WTC11 (cell line): ENCODE data around the gene SSH3. TPM values are rescaled to one million over a fixed set of nuclear protein-coding genes. Genes with fewer than 3 reads are reported as not detected.

Experiments used
- ATAC-seq: fragments of 200-7000 bp; cut with Tn5 transposase; 2 replicates; pipeline ENCODE4 v1.10.0; 2021; ENCODE audit warnings: mild to moderate bottlenecking, moderate library complexity
- CTCF ChIA-PET: fragments of 300-600 bp; sonication (Branson Sonifier 250); formaldehyde crosslinking; loops from one replicate; lab custom pipeline; 2021; ENCODE audit warnings: antibody characterized with exemption; lab: Charles Lee
- POLR2A ChIA-PET: fragments of 350-600 bp; sonication (Branson Sonifier 250); formaldehyde crosslinking; loops from one replicate; lab custom pipeline; 2021; ENCODE audit warnings: antibody characterized with exemption; lab: Charles Lee
- DNase-seq: peaks from one replicate; pipeline ENCODE4 v3.0.0; 2021; ENCODE audit warnings: low spot score
- H3K27ac Mint-ChIP-seq: 2 replicates; pipeline ENCODE4 v1.8.0; 2021; ENCODE audit warnings: mixed read lengths
- H3K27me3 Mint-ChIP-seq: 2 replicates; pipeline ENCODE4 v1.8.0; 2021; ENCODE audit warnings: low read depth, mild to moderate bottlenecking, moderate library complexity, mixed read lengths
- H3K36me3 Mint-ChIP-seq: 2 replicates; pipeline ENCODE4 v1.8.0; 2021; ENCODE audit warnings: mixed read lengths
- H3K4me1 Mint-ChIP-seq: 2 replicates; pipeline ENCODE4 v1.8.0; 2022; ENCODE audit warnings: mixed read lengths
- H3K4me3 Mint-ChIP-seq: 2 replicates; pipeline ENCODE4 v1.8.0; 2021; ENCODE audit warnings: mild to moderate bottlenecking, moderate library complexity, mixed read lengths
- H3K9me3 Mint-ChIP-seq: 2 replicates; pipeline ENCODE4 v1.8.0; 2021; ENCODE audit warnings: mixed read lengths
- ATF2 ChIP-seq: sonication (generic); formaldehyde crosslinking; IDR thresholded peaks from 2 replicates; pipeline ENCODE4 v1.8.1; 2022; ENCODE audit warnings: low read depth, missing genetic modification reagents, borderline replicate concordance
- CREB1 ChIP-seq: sonication (generic); formaldehyde crosslinking; IDR thresholded peaks from 2 replicates; pipeline ENCODE4 v1.8.0; 2023; ENCODE audit warnings: mild to moderate bottlenecking, missing genetic modification reagents
- CTCF ChIP-seq: fragments of 200-600 bp; IDR thresholded peaks from 2 replicates; pipeline ENCODE4 v1.8.0; 2022; ENCODE audit warnings: antibody characterized with exemption
- ERG ChIP-seq: fragments of 250-450 bp; sonication (Bioruptor Pico); IDR thresholded peaks from 2 replicates; pipeline ENCODE4 v1.8.0; 2021; ENCODE audit warnings: mild to moderate bottlenecking
- FOXJ3 ChIP-seq: sonication (generic); formaldehyde crosslinking; IDR thresholded peaks from 2 replicates; pipeline ENCODE4 v1.9.0; 2021; ENCODE audit warnings: missing genetic modification reagents, mild to moderate bottlenecking, borderline replicate concordance
- NFATC4 ChIP-seq: fragments of 250-450 bp; sonication (Bioruptor Pico); IDR thresholded peaks from 2 replicates; pipeline ENCODE4 v1.9.0; 2021; ENCODE audit warnings: mild to moderate bottlenecking
- NR1H2 ChIP-seq: sonication (generic); formaldehyde crosslinking; IDR thresholded peaks from 2 replicates; pipeline ENCODE4 v1.9.0; 2021; ENCODE audit warnings: mild to moderate bottlenecking, moderate library complexity, missing genetic modification reagents
- NR2C2 ChIP-seq: sonication (generic); formaldehyde crosslinking; IDR thresholded peaks from 2 replicates; pipeline ENCODE4 v1.8.0; 2022; ENCODE audit warnings: mild to moderate bottlenecking, missing genetic modification reagents
- RORB ChIP-seq: fragments of 250-450 bp; sonication (Bioruptor Pico); IDR thresholded peaks from 2 replicates; pipeline ENCODE4 v1.9.0; 2021; ENCODE audit warnings: mild to moderate bottlenecking
- SMAD4 ChIP-seq: sonication (generic); formaldehyde crosslinking; IDR thresholded peaks from 2 replicates; pipeline ENCODE4 v1.8.0; 2022; ENCODE audit warnings: mild to moderate bottlenecking, missing genetic modification reagents
- SOX15 ChIP-seq: fragments of 250-450 bp; sonication (Bioruptor Pico); IDR thresholded peaks from 2 replicates; pipeline ENCODE4 v1.9.0; 2021; ENCODE audit warnings: mild to moderate bottlenecking
- TP53 ChIP-seq: sonication (generic); formaldehyde crosslinking; IDR thresholded peaks from 2 replicates; pipeline ENCODE4 v1.8.1; 2023; ENCODE audit warnings: mild to moderate bottlenecking, missing genetic modification reagents
- ZNF263 ChIP-seq: sonication (generic); formaldehyde crosslinking; IDR thresholded peaks from 2 replicates; pipeline ENCODE4 v1.8.1; 2022; ENCODE audit warnings: low read depth, mild to moderate bottlenecking, moderate library complexity, missing genetic modification reagents
- ZNF317 ChIP-seq: sonication (generic); formaldehyde crosslinking; IDR thresholded peaks from 2 replicates; pipeline ENCODE4 v1.8.1; 2023; ENCODE audit warnings: low read depth, mild to moderate bottlenecking, moderate library complexity, missing genetic modification reagents, borderline replicate concordance
- ZNF396 ChIP-seq: fragments of 250-450 bp; sonication (Bioruptor Pico); IDR thresholded peaks from 2 replicates; pipeline ENCODE4 v1.8.0; 2021; ENCODE audit warnings: mild to moderate bottlenecking, moderate library complexity, borderline replicate concordance
- ZNF416 ChIP-seq: fragments of 250-450 bp; sonication (Bioruptor Pico); IDR thresholded peaks from 2 replicates; pipeline ENCODE4 v1.9.0; 2021; ENCODE audit warnings: mild to moderate bottlenecking, inconsistent platforms
- ZSCAN18 ChIP-seq: fragments of 250-450 bp; sonication (Bioruptor Pico); IDR thresholded peaks from 2 replicates; pipeline ENCODE4 v2.1.2; 2022; ENCODE audit warnings: mild to moderate bottlenecking, moderate library complexity
- total RNA-seq: library from RNA; stranded (reverse); gene quantifications from 3 replicates; pipeline ENCODE4 v1.2.3, GENCODE V29; 2021
- TF ChIP-seq, protein P1 (sequence below): sonication (generic); formaldehyde crosslinking; IDR thresholded peaks from 2 replicates; pipeline ENCODE4 v1.8.1; 2022; ENCODE audit warnings: mild to moderate bottlenecking, missing genetic modification reagents, moderate library complexity, borderline replicate concordance
- TF ChIP-seq, protein P2 (sequence below): sonication (generic); formaldehyde crosslinking; IDR thresholded peaks from 2 replicates; pipeline ENCODE4 v1.8.0; 2022; ENCODE audit warnings: mild to moderate bottlenecking, missing genetic modification reagents

The SSH3 gene
- total RNA-seq, 1 experiment from 2014 or later: 42.3 TPM

DNA sequence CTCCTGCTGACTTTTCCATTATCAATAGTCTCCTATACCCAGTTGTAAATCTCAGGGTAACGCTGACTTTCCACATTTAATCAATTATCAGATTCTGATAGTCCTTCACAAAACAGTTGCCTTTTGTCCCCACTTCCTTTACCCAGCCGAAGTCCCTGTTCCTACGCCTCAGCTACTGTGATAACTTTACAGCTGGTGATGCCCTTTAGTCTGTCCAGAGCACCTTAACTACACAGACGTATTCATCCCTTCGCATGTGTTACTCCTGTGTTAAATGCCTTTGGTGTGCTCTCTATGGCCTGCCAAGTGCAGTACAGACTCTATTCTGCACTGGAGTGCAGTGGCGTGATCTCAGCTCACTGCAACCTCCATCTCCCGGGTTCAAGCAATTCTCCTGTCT is 20.2 kb downstream of the SSH3 start:
- no peak for DNase-seq
- Mint-ChIP-seq H3K36me3 (no peaks in the 10 kb centered on the region), H3K4me3 (no peak overlapping the region), H3K9me3 (no peaks in the 10 kb centered on the region), H3K27me3 (peaks cover 20% of the 10 kb centered on the region), H3K4me1 (peaks cover 2% of the 10 kb centered on the region), H3K27ac (no peak overlapping the region)
- no peak for ATAC-seq
- POLR2A ChIA-PET: no interaction called here
- TF ChIP-seq CREB1 (no peak), ZNF396 (CRISPR knock-in tag) (no peak), RORB (no peak), ERG (CRISPR knock-in tag) (no peak), NFATC4 (CRISPR knock-in tag) (no peak), SMAD4 (CRISPR knock-in tag) (no peak), ZSCAN18 (CRISPR knock-in tag) (no peak), ZNF416 (CRISPR knock-in tag) (no peak), NR1H2 (CRISPR knock-in tag) (no peak), ZNF317 (CRISPR knock-in tag) (no peak), ATF2 (no peak), ZNF263 (no peak), NR2C2 (CRISPR knock-in tag) (no peak), FOXJ3 (CRISPR knock-in tag) (no peak), SOX15 (CRISPR knock-in tag) (no peak), CTCF (no peak), TP53 (no peak)
- TF ChIP-seq, protein P1, sequence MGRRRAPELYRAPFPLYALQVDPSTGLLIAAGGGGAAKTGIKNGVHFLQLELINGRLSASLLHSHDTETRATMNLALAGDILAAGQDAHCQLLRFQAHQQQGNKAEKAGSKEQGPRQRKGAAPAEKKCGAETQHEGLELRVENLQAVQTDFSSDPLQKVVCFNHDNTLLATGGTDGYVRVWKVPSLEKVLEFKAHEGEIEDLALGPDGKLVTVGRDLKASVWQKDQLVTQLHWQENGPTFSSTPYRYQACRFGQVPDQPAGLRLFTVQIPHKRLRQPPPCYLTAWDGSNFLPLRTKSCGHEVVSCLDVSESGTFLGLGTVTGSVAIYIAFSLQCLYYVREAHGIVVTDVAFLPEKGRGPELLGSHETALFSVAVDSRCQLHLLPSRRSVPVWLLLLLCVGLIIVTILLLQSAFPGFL (CRISPR knock-in tag): no peak
- TF ChIP-seq, protein P2, sequence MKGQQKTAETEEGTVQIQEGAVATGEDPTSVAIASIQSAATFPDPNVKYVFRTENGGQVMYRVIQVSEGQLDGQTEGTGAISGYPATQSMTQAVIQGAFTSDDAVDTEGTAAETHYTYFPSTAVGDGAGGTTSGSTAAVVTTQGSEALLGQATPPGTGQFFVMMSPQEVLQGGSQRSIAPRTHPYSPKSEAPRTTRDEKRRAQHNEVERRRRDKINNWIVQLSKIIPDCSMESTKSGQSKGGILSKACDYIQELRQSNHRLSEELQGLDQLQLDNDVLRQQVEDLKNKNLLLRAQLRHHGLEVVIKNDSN (CRISPR knock-in tag): no peak
- CTCF ChIA-PET: interaction anchor here (0.8 to 2.8 kb wide), 7 partner anchors 21 to 241 kb away, joined by 3 to 18 read pairs (median 3); partner anchors contain the start of gene ANKRD13D
